Measurements from ENCODE around the gene NCEH1.

The NCEH1 gene

DNA sequence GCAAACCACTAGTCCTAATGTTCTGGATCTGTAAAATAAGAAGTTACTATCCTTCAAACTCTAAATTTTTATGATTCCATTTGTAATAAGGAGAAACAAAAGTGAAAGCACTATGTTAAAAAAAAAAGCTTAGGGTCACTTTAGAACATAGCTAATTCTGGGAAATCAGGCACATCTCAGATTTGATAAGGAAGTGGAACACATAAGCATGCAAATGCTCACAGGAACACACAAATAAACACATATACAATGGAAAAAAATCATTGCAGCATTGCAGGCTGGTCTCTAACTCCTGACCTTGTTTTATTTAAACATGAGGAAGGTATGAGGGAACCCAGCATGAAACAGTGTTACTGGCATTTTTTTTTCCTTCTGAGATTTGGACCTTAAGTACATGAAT is 124.4 kb downstream of the NCEH1 start:
- DNase-seq (ENCODE audit: low read depth in 2 of 3, low spot score in 1 of 3), result no peak

GRCh38 chr3:172585954-172586353 is 124.9 kb downstream of the NCEH1 start:
- no peak for DNase-seq (ENCODE audit: low read depth in 2 of 3, low spot score in 1 of 3)

DNA sequence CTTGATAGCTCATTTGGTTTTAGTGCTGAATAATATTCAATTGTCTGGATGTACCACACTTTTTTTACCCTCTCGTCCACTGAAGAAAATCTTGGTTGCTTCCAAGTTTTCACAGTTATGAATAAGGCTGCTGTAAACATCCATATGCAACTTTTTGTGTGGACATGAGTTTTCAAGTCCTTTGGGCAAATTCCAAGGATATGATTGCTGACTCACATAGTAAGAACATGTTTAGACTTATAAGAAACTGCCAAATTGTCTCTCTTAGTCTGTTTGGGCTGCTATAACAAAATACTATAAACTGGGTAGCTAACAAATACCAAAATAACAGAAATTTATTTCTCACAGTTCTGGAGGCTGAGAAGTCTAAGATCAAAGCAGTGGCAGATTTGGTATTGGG is 128.2 kb downstream of the NCEH1 start:
- DNase-seq (ENCODE audit: low read depth in 2 of 3, low spot score in 1 of 3), result no peak

- DNase-seq (ENCODE audit: low read depth in 2 of 3, low spot score in 1 of 3), result no peak
Observed at GRCh38 chr3:172581757-172582166, 129.1 kb downstream of the NCEH1 start.

- DNase-seq (ENCODE audit: low read depth in 2 of 3, low spot score in 1 of 3), result no peak
Observed at GRCh38 chr3:172580680-172581401, 130.0 kb downstream of the NCEH1 start.

All from stimulated activated CD4-positive, alpha-beta T cell treated with anti-CD3 and anti-CD28 coated beads, Interleukin-12 subunit alpha, Interleukin-12 subunit beta, amount 100 ng/mL, for 48 hours (primary cell).